HCT116 (cell line): ENCODE data around the gene IL31RA.

Experiments
- ATF3 ChIP-seq: IDR thresholded peaks from 2 replicates; pipeline ENCODE4 v1.6.1; 2012
- CEBPB ChIP-seq: IDR thresholded peaks from 2 replicates; pipeline ENCODE4 v1.6.1; 2012; ENCODE audit warnings: low read depth
- CTCF ChIP-seq, 3 experiments: fragments of 200-600 bp in 1 of 3; sonication (generic) in 1 of 3; IDR thresholded peaks in 2 of 3; conservative IDR thresholded peaks in 1 of 3; 2 replicates each; pipeline ENCODE4 v1.5.1; 2012 to 2017; ENCODE audit warnings: low read depth in 2 of 3, low read length in 2 of 3, antibody characterized with exemption in 1 of 3, borderline replicate concordance in 1 of 3, control low read depth in 1 of 3, mild to moderate bottlenecking in 1 of 3, mixed read lengths in 1 of 3, mixed run types in 1 of 3, moderate library complexity in 1 of 3; ENCODE audit not compliant: insufficient read depth in 1 of 3
- EGR1 ChIP-seq: IDR thresholded peaks from 2 replicates; pipeline ENCODE4 v1.6.1; 2012; ENCODE audit warnings: low read depth
- EZH2phosphoT487 ChIP-seq: fragments of 200-600 bp; IDR thresholded peaks from 2 replicates; pipeline ENCODE4 v1.6.1; 2018; ENCODE audit warnings: antibody characterized with exemption, borderline replicate concordance
- FOSL1 ChIP-seq: IDR thresholded peaks from 2 replicates; pipeline ENCODE4 v1.6.1; 2012; ENCODE audit warnings: low read depth
- JUND ChIP-seq: IDR thresholded peaks from 2 replicates; pipeline ENCODE4 v1.6.1; 2012
- POLR2A ChIP-seq: IDR thresholded peaks from 2 replicates; pipeline ENCODE4 v1.7.0; 2011; ENCODE audit warnings: borderline replicate concordance; ENCODE audit not compliant: insufficient read depth, insufficient read length; ENCODE audit errors: extremely low read depth
- POLR2AphosphoS5 ChIP-seq: IDR thresholded peaks from 2 replicates; pipeline ENCODE4 v1.6.1; 2011; ENCODE audit warnings: mild to moderate bottlenecking, low read depth, low read length, moderate library complexity
- REST ChIP-seq: IDR thresholded peaks from 2 replicates; pipeline ENCODE4 v1.6.1; 2012; ENCODE audit warnings: low read depth
- SIN3A ChIP-seq: IDR thresholded peaks from 2 replicates; pipeline ENCODE4 v1.6.1; 2012; ENCODE audit warnings: low read depth
- TCF7L2 ChIP-seq: IDR thresholded peaks from 2 replicates; pipeline ENCODE4 v1.7.0; 2011; ENCODE audit warnings: borderline replicate concordance, inconsistent platforms; ENCODE audit not compliant: insufficient read depth, insufficient read length; ENCODE audit errors: extremely low read depth
- ZNF274 ChIP-seq: fragments of 200-500 bp; sonication (Bioruptor generic); IDR thresholded peaks from 2 replicates; pipeline ENCODE4 v1.6.1; 2014; ENCODE audit warnings: mild to moderate bottlenecking, low read depth, low read length, inconsistent platforms

DNA sequence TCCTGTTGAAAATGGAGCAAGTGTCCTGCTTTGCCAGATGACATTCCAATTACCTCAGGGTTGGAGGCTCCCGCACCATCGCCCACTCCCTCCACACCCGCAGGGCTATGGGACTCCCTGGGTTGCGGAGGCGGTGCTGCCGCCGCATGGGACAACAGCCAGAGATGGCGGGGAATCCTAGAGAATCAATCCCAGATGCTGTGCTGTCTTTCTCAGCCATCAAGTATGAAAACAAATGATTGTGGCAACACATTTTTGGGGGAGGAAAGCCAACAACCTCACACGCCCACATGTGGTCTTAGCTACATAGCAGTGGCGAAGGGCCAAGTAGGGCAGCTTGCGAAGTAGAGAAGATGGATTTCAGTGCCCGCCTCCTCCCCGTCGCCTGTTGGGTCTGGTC, 46.7 kb downstream of the IL31RA start:
- TF ChIP-seq CTCF (IDR thresholded peaks at IDR 0.05 in 2 of 3, conservative IDR thresholded peaks at IDR 0.05 in 1 of 3; ENCODE audit: borderline replicate concordance in 1 of 3, insufficient read depth in 1 of 3, low read depth in 2 of 3, low read length in 2 of 3): no peak
- TF ChIP-seq JUND: no peak
- no peak for TF ChIP-seq EZH2phosphoT487
- TF ChIP-seq POLR2A: no peak
- no peak for TF ChIP-seq FOSL1
- TF ChIP-seq ATF3: no peak
- no peak for TF ChIP-seq ZNF274
- TF ChIP-seq POLR2AphosphoS5: no peak
- TF ChIP-seq EGR1: no peak
- no peak for TF ChIP-seq CEBPB
- no peak for TF ChIP-seq TCF7L2
- no peak for TF ChIP-seq REST
- no peak for TF ChIP-seq SIN3A
